K562 (cell line): ENCODE measurements around the gene DNAH10. TPM values are rescaled to one million over a fixed set of nuclear protein-coding genes. Genes with fewer than 3 reads are reported as not detected.

Source experiments
- ATAC-seq: fragments of 200-7000 bp; cut with Tn5 transposase; 3 replicates; pipeline ENCODE4 v1.9.1; 2020; ENCODE audit warnings: moderate library complexity
- BruUV-seq: library from RNA; stranded (reverse); fragments of 400-500 nt; replicated peaks from 2 replicates; lab custom pipeline; 2021; lab: Mats Ljungman, UMichigan
- CTCF ChIA-PET: fragments of 300-600 bp; formaldehyde crosslinking; extraction: SDS; loops from one replicate; lab custom pipeline; 2021; ENCODE audit warnings: low intra/inter-chr PET ratio; lab: Yijun Ruan, JAX
- POLR2A ChIA-PET: fragments of 300-600, 350-650 bp; sonication (Branson Sonifier 250); formaldehyde crosslinking; extraction: SDS; loops from one replicate; lab custom pipeline; 2021; ENCODE audit warnings: antibody characterized with exemption, inconsistent platforms; lab: Yijun Ruan, JAX
- DNase-seq, 4 experiments: peaks; one replicate each; pipeline versions ENCODE4 v3.0.0 to v3.0.0-alpha.2; 2011 to 2018; ENCODE audit warnings: low spot score in 3 of 4, mixed read lengths in 3 of 4; ENCODE audit errors: extremely low read depth in 1 of 4
- FAIRE-seq: peaks from 2 replicates; lab custom pipeline; 2011; peaks lifted over from hg19 to GRCh38; lab: Jason Lieb, UNC
- H2AFZ ChIP-seq: 2 replicates; pipeline ENCODE4 v1.6.0; 2011; ENCODE audit warnings: low read depth, low read length, control low read depth, inconsistent platforms
- H3K27ac ChIP-seq: fragments of 200-600 bp; 3 replicates; pipeline ENCODE4 v1.8.0; 2011; ENCODE audit warnings: low read depth, mild to moderate bottlenecking, control low read depth, inconsistent platforms, low read length, moderate library complexity, mixed read lengths; ENCODE audit errors: extremely low read depth
- H3K27me3 ChIP-seq, 2 experiments: fragments of 300-600 bp in 1 of 2; 2 replicates in 1 of 2; 3 replicates in 1 of 2; pipeline versions ENCODE4 v1.6.0 to v1.8.0; 2011; ENCODE audit warnings: inconsistent platforms in 2 of 2, low read length in 2 of 2, mild to moderate bottlenecking in 1 of 2, mixed read lengths in 1 of 2, moderate library complexity in 1 of 2; ENCODE audit not compliant: control insufficient read depth in 2 of 2, insufficient read depth in 2 of 2
- H3K36me3 ChIP-seq: fragments of 300-600 bp; 3 replicates; pipeline ENCODE4 v1.8.0; 2011; ENCODE audit warnings: mild to moderate bottlenecking, low read length, inconsistent platforms; ENCODE audit not compliant: control insufficient read depth, insufficient read depth
- H3K4me1 ChIP-seq, 2 experiments: fragments of 200-600 bp in 1 of 2; replicated peaks in 1 of 2; 2 replicates in 1 of 2; 3 replicates in 1 of 2; pipeline versions ENCODE4 v1.5.1 to v1.8.0; 2011; ENCODE audit warnings: inconsistent platforms in 2 of 2, low read length in 2 of 2, mild to moderate bottlenecking in 1 of 2, mixed read lengths in 1 of 2, moderate library complexity in 1 of 2; ENCODE audit not compliant: control insufficient read depth in 2 of 2, insufficient read depth in 2 of 2
- H3K4me2 ChIP-seq: 2 replicates; pipeline ENCODE4 v1.6.1; 2011; ENCODE audit warnings: low read length, control low read depth, inconsistent platforms, mixed read lengths; ENCODE audit not compliant: insufficient read depth
- H3K4me3 ChIP-seq: fragments of 200-600 bp; sonication (generic), shearing (Covaris generic); 2 replicates; pipeline ENCODE4 v1.5.1; 2016; ENCODE audit warnings: control low read depth, inconsistent platforms
- H3K79me2 ChIP-seq: fragments of 200-600 bp; 3 replicates; pipeline ENCODE4 v1.8.0; 2011; ENCODE audit warnings: low read length, inconsistent platforms; ENCODE audit not compliant: control insufficient read depth, insufficient read depth
- H3K9ac ChIP-seq, 2 experiments: 2 replicates each; pipeline versions ENCODE4 v1.6.0 to v1.6.1; 2011; ENCODE audit warnings: low read depth in 2 of 2, low read length in 2 of 2, control low read depth in 1 of 2, inconsistent platforms in 1 of 2, mild to moderate bottlenecking in 1 of 2, mixed read lengths in 1 of 2; ENCODE audit not compliant: insufficient read depth in 1 of 2
- H3K9me1 ChIP-seq: one replicate; pipeline ENCODE4 v1.6.0; 2011; ENCODE audit warnings: inconsistent platforms, mild to moderate bottlenecking, low read length, moderate library complexity; ENCODE audit not compliant: control insufficient read depth, insufficient read depth
- H3K9me3 ChIP-seq: replicated peaks from 2 replicates; pipeline ENCODE4 v1.5.1; 2011; ENCODE audit warnings: low read depth, low read length, inconsistent platforms; ENCODE audit not compliant: control insufficient read depth, insufficient read depth
- H4K20me1 ChIP-seq: replicated peaks from 2 replicates; pipeline ENCODE4 v1.6.1; 2011; ENCODE audit warnings: low read length, inconsistent platforms, mixed read lengths; ENCODE audit not compliant: control insufficient read depth, insufficient read depth
- HMBOX1 ChIP-seq: sonication (generic); IDR thresholded peaks from 2 replicates; pipeline ENCODE4 v1.6.1; 2016
- PBX2 ChIP-seq, 2 experiments: IDR thresholded peaks in 1 of 2; conservative IDR thresholded peaks in 1 of 2; 2 replicates each; pipeline ENCODE4 v1.6.1; 2016; ENCODE audit warnings: low read depth in 2 of 2, mild to moderate bottlenecking in 1 of 2, missing compliant biosample characterization in 1 of 2, missing genetic modification characterization in 1 of 2, moderate library complexity in 1 of 2
- STAG1 ChIP-seq: sonication (generic); formaldehyde crosslinking; IDR thresholded peaks from 2 replicates; pipeline ENCODE4 v1.5.0; 2020; ENCODE audit warnings: missing genetic modification reagents, borderline replicate concordance
- TAF7 ChIP-seq: fragments of 450-650 bp; IDR thresholded peaks from 2 replicates; pipeline ENCODE4 v1.6.1; 2016; ENCODE audit warnings: missing genetic modification characterization, missing compliant biosample characterization
- WGBS: fragments of 100-300 bp; shearing (Covaris generic); methylation state at CpG from one replicate; pipeline ENCODE4 v1.1.6; 2016; ENCODE audit warnings: low coverage, mixed read lengths; ENCODE audit not compliant: insufficient coverage; ENCODE audit errors: missing lambda C conversion rate; 5-methylcytosine and 5-hydroxymethylcytosine counted together
- in situ Hi-C: fragments of 300-500 bp; cut with MboI; formaldehyde crosslinking; loops from 4 replicates; pipeline ENCODE4 v1.15.0; 2018; ENCODE audit warnings: inconsistent platforms, mixed read lengths
- intact Hi-C: fragments of 100-400 bp; cut with micrococcal nuclease; formaldehyde crosslinking; loops from 2 replicates; pipeline ENCODE4 v1.14.2; 2022
- polyA plus RNA-seq, 8 experiments: library from polyadenylated mRNA; depleted of rRNA in 4 of 8; stranded (reverse) in 5 of 8; unstranded in 3 of 8; fragments of >200 nt; fragmentation: Nextera tagmentation in 2 of 8; fragmentation: Illumina TruSeq in 1 of 8; extraction: Ambion mirVana in 2 of 8; extraction: Trizol in 1 of 8; gene quantifications; 2 replicates each; pipeline versions ENCODE4 v1.2.1 to v1.2.3, GENCODE V29; 2011 to 2014; ENCODE audit warnings: inconsistent platforms in 1 of 8, missing spikeins in 1 of 8
- total RNA-seq, 7 experiments: library from RNA; depleted of rRNA in 6 of 7; stranded (reverse); fragments of >200 nt in 6 of 7; fragmentation: Illumina TruSeq in 2 of 7; extraction: Trizol in 2 of 7; gene quantifications; 2 replicates each; pipeline versions ENCODE4 v1.2.1 to v1.2.3, GENCODE V29; 2011 to 2021; ENCODE audit warnings: low replicate concordance in 1 of 7

DNAH10 gene
- total and polyA plus RNA-seq, 9 of the 15 experiments (the other 6 are each of a cell fraction or from before 2014, with no cell fraction given) = 0.01 to 0.06 (median 0.04) TPM; not detected in 1

- POLR2A ChIA-PET = no interaction called here
- no peaks in the 10 kb centered on the region for H3K27me3 ChIP-seq
- no peak for ATAC-seq
- peak overlapping the region in 1 of 2 experiments; percentile 39; a peak in 1 of 4 replicates for H3K9ac ChIP-seq
- TF ChIP-seq STAG1 = no peak
- no peak for TF ChIP-seq PBX2 (CRISPR knock-in tag; IDR thresholded peaks at IDR 0.05; ENCODE audit: low read depth)
- 0 out of 2 replicates have a peak, but pooled peaks have one; percentile 21 for TF ChIP-seq PBX2 (tag; conservative IDR thresholded peaks at IDR 0.05; ENCODE audit: low read depth)
- TF ChIP-seq HMBOX1 = peak; percentile 80
- TF ChIP-seq TAF7 (tag) = no peak
- TF ChIP-seq, all 486 proteins: peak for 2
- no peak for DNase-seq
- no peak overlapping the region for H2AFZ ChIP-seq
- intact Hi-C loops = loop anchor here (10.0 kb wide), 1 partner anchor 330 kb away; the partner anchor contains the start of gene KMT5A
- H3K27ac ChIP-seq = peak overlapping the region; percentile 9; the same call in 2 of the 3 replicates
- H3K9me3 ChIP-seq = no peaks in the 10 kb centered on the region
- peaks cover 21% of the 10 kb centered on the region for H3K36me3 ChIP-seq
- no peak overlapping the region for H3K4me3 ChIP-seq
- peaks cover 43 to 46% of the 10 kb centered on the region in 2 experiments for H3K4me1 ChIP-seq
- no TSS peak for BruUV-seq
- CTCF ChIA-PET = no interaction called here
- H3K4me2 ChIP-seq = peak overlapping the region; percentile 34; the same call in 1 of the 2 replicates
- H4K20me1 ChIP-seq = peaks cover 4% of the 10 kb centered on the region; the same call in 1 of the 2 replicates
- peaks cover 64% of the 10 kb centered on the region for H3K79me2 ChIP-seq
- no peaks in the 10 kb centered on the region for H3K9me1 ChIP-seq
- in situ Hi-C loops = no loop called here
- FAIRE-seq = no peak
- WGBS = 5% methylated on average over 2 of the region's 2 CpGs
These were observed 46.9 kb upstream of the DNAH10 start for GRCh38 chr12:123715195-123715594.
